ENCODE results near the gene KCNQ1OT1. TPM values are rescaled to one million over a fixed set of nuclear protein-coding genes. Genes with fewer than 3 reads are reported as not detected.

KCNQ1OT1 gene
- total RNA-seq, 1 donor from 2014 or later, result 6.8 TPM

- no peaks in the 10 kb centered on the region for H3K27me3 ChIP-seq (ENCODE audit: control insufficient read depth in 3 of 3, insufficient read depth in 3 of 3, low read length in 3 of 3)
- H3K9me3 ChIP-seq (ENCODE audit: control insufficient read depth in 3 of 3, low read length in 3 of 3), result no peaks in the 10 kb centered on the region
- no peak overlapping the region for H3K9ac ChIP-seq (ENCODE audit: low read depth in 1 of 3, low read length in 3 of 3)
- H3K4me3 ChIP-seq (ENCODE audit: low read length in 3 of 3), result no peak overlapping the region
- H3K27ac ChIP-seq (ENCODE audit: low read depth, low read length), result no peak overlapping the region
- peaks cover 0 to 5% (median 3%) of the 10 kb centered on the region in 3 donors for H3K4me1 ChIP-seq (ENCODE audit: control insufficient read depth in 3 of 3, insufficient read depth in 3 of 3, low read length in 3 of 3)
- no peaks in the 10 kb centered on the region for H3K36me3 ChIP-seq (ENCODE audit: control insufficient read depth in 3 of 3, insufficient read depth in 3 of 3, low read length in 3 of 3)
Measured at GRCh38 chr11:2718817-2719438, 19.1 kb upstream of the KCNQ1OT1 start.

GRCh38 chr11:2717561-2718325, 17.9 kb upstream of the KCNQ1OT1 start:
- peaks cover 0 to 3% (median 2%) of the 10 kb centered on the region in 3 donors for H3K4me1 ChIP-seq (ENCODE audit: control insufficient read depth in 3 of 3, insufficient read depth in 3 of 3, low read length in 3 of 3)
- no peak overlapping the region for H3K9ac ChIP-seq (ENCODE audit: low read depth in 1 of 3, low read length in 3 of 3)
- H3K9me3 ChIP-seq (ENCODE audit: control insufficient read depth in 3 of 3, low read length in 3 of 3), result no peaks in the 10 kb centered on the region
- no peak overlapping the region for H3K4me3 ChIP-seq (ENCODE audit: low read length in 3 of 3)
- no peaks in the 10 kb centered on the region for H3K27me3 ChIP-seq (ENCODE audit: control insufficient read depth in 3 of 3, insufficient read depth in 3 of 3, low read length in 3 of 3)
- H3K27ac ChIP-seq (ENCODE audit: low read depth, low read length), result no peak overlapping the region
- H3K36me3 ChIP-seq (ENCODE audit: control insufficient read depth in 3 of 3, insufficient read depth in 3 of 3, low read length in 3 of 3), result no peaks in the 10 kb centered on the region

GRCh38 chr11:2716376-2717095, 16.7 kb upstream of the KCNQ1OT1 start:
- Histone ChIP-seq H3K9ac (ENCODE audit: low read depth in 1 of 3, low read length in 3 of 3) (no peak overlapping the region), H3K4me3 (ENCODE audit: low read length in 3 of 3) (no peak overlapping the region), H3K36me3 (ENCODE audit: control insufficient read depth in 3 of 3, insufficient read depth in 3 of 3, low read length in 3 of 3) (no peaks in the 10 kb centered on the region), H3K9me3 (ENCODE audit: control insufficient read depth in 3 of 3, low read length in 3 of 3) (no peaks in the 10 kb centered on the region), H3K27me3 (ENCODE audit: control insufficient read depth in 3 of 3, insufficient read depth in 3 of 3, low read length in 3 of 3) (no peaks in the 10 kb centered on the region), H3K27ac (ENCODE audit: low read depth, low read length) (no peak overlapping the region), H3K4me1 (ENCODE audit: control insufficient read depth in 3 of 3, insufficient read depth in 3 of 3, low read length in 3 of 3) (peaks cover 0 to 3% (median 0%) of the 10 kb centered on the region in 3 donors)

DNA sequence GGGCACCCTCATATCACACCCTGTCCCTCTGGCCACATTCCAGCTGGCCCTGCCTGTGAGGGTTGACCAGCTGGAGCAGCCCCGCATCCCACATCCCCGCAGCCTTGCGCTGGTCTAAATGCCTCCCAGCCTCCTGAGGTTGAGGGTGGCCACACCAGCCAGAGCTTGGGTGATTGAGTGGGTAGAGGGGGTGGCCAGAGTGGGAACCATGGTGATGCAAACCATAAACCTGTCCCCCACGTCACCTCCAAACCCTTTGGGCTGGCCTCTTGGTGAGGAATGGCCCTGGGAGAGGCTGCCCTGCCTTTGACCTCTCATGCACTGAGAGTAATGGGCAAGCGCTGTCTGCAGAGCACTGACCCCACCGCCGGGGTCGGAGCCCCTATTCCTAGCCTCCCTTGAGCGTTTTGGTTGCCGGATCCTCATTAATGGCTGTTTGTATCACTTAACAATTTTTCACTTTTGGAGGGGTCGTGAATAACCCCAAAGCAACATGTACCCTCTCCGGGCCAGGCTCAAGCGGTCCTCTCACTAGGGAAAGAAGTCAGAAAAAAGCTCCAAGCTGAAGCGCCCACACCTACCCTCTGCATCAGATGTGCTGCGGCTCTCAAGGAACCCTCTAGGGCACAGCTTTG, 16.0 kb upstream of the KCNQ1OT1 start:
- Histone ChIP-seq H3K4me1 (ENCODE audit: control insufficient read depth in 3 of 3, insufficient read depth in 3 of 3, low read length in 3 of 3) (peaks cover 0 to 3% (median 0%) of the 10 kb centered on the region in 3 donors), H3K9me3 (ENCODE audit: control insufficient read depth in 3 of 3, low read length in 3 of 3) (no peaks in the 10 kb centered on the region), H3K4me3 (ENCODE audit: low read length in 3 of 3) (no peak overlapping the region), H3K27ac (ENCODE audit: low read depth, low read length) (no peak overlapping the region), H3K36me3 (ENCODE audit: control insufficient read depth in 3 of 3, insufficient read depth in 3 of 3, low read length in 3 of 3) (no peaks in the 10 kb centered on the region), H3K27me3 (ENCODE audit: control insufficient read depth in 3 of 3, insufficient read depth in 3 of 3, low read length in 3 of 3) (no peaks in the 10 kb centered on the region), H3K9ac (ENCODE audit: low read depth in 1 of 3, low read length in 3 of 3) (no peak overlapping the region)

- Histone ChIP-seq H3K27ac (ENCODE audit: low read depth, low read length) (no peak overlapping the region), H3K4me3 (ENCODE audit: low read length in 3 of 3) (no peak overlapping the region), H3K27me3 (ENCODE audit: control insufficient read depth in 3 of 3, insufficient read depth in 3 of 3, low read length in 3 of 3) (no peaks in the 10 kb centered on the region), H3K4me1 (ENCODE audit: control insufficient read depth in 3 of 3, insufficient read depth in 3 of 3, low read length in 3 of 3) (peaks cover 0 to 3% (median 0%) of the 10 kb centered on the region in 3 donors), H3K9ac (ENCODE audit: low read depth in 1 of 3, low read length in 3 of 3) (no peak overlapping the region), H3K9me3 (ENCODE audit: control insufficient read depth in 3 of 3, low read length in 3 of 3) (no peaks in the 10 kb centered on the region), H3K36me3 (ENCODE audit: control insufficient read depth in 3 of 3, insufficient read depth in 3 of 3, low read length in 3 of 3) (no peaks in the 10 kb centered on the region)
Measured at GRCh38 chr11:2714871-2715270, 15.1 kb upstream of the KCNQ1OT1 start.

DNA sequence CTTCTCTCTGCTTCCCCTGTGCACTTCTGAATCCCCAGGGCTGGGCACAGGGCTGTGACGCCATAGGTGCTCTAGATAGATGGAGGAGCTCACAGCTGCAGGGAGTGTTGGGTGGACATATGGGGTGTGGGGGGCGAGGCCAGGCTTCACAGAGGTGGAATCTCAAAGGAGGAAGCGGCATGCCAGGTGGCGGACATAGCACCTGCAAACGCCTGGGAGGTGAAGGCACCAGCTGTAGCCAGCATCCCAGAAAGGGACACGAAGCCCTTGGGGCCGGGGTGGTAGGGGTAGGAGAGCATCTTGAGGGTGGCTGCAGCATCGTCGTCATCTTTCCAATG, 14.6 kb upstream of the KCNQ1OT1 start:
- Histone ChIP-seq H3K9me3 (ENCODE audit: control insufficient read depth in 3 of 3, low read length in 3 of 3) (no peaks in the 10 kb centered on the region), H3K4me3 (ENCODE audit: low read length in 3 of 3) (no peak overlapping the region), H3K36me3 (ENCODE audit: control insufficient read depth in 3 of 3, insufficient read depth in 3 of 3, low read length in 3 of 3) (no peaks in the 10 kb centered on the region), H3K4me1 (ENCODE audit: control insufficient read depth in 3 of 3, insufficient read depth in 3 of 3, low read length in 3 of 3) (peaks cover under 1 to 3% (median 3%) of the 10 kb centered on the region in 3 donors), H3K9ac (ENCODE audit: low read depth in 1 of 3, low read length in 3 of 3) (no peak overlapping the region), H3K27me3 (ENCODE audit: control insufficient read depth in 3 of 3, insufficient read depth in 3 of 3, low read length in 3 of 3) (no peaks in the 10 kb centered on the region), H3K27ac (ENCODE audit: low read depth, low read length) (no peak overlapping the region)

- Histone ChIP-seq H3K4me3 (ENCODE audit: low read length in 3 of 3) (no peak overlapping the region), H3K9ac (ENCODE audit: low read depth in 1 of 3, low read length in 3 of 3) (no peak overlapping the region), H3K9me3 (ENCODE audit: control insufficient read depth in 3 of 3, low read length in 3 of 3) (no peaks in the 10 kb centered on the region), H3K27ac (ENCODE audit: low read depth, low read length) (no peak overlapping the region), H3K4me1 (ENCODE audit: control insufficient read depth in 3 of 3, insufficient read depth in 3 of 3, low read length in 3 of 3) (peaks cover 4 to 7% (median 5%) of the 10 kb centered on the region in 3 donors), H3K27me3 (ENCODE audit: control insufficient read depth in 3 of 3, insufficient read depth in 3 of 3, low read length in 3 of 3) (no peaks in the 10 kb centered on the region), H3K36me3 (ENCODE audit: control insufficient read depth in 3 of 3, insufficient read depth in 3 of 3, low read length in 3 of 3) (no peaks in the 10 kb centered on the region)
Measured at GRCh38 chr11:2713661-2714462, 14.1 kb upstream of the KCNQ1OT1 start.

DNA sequence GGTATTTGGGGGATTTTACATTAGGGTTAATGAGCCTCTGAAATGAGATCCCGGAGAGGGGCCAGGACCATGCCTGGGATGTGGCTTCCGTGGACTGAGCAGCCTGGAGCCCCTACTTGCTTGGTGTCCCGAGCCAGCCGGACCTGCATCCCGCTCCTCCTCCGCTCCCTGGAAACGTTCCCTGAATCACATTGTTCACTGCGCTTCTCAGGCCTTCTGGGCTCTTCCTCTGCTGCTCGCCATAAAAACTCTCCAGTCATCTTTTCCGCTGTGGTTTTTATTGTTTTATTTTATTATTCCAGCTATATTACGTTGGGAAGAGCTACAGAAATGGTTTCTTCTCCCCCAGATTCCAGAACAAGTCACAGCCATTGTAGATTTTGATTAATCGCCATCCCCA, 13.3 kb upstream of the KCNQ1OT1 start:
- Histone ChIP-seq H3K27ac (ENCODE audit: low read depth, low read length) (no peak overlapping the region), H3K4me1 (ENCODE audit: control insufficient read depth in 3 of 3, insufficient read depth in 3 of 3, low read length in 3 of 3) (peaks cover 11 to 14% (median 12%) of the 10 kb centered on the region in 3 donors), H3K9ac (ENCODE audit: low read depth in 1 of 3, low read length in 3 of 3) (no peak overlapping the region), H3K9me3 (ENCODE audit: control insufficient read depth in 3 of 3, low read length in 3 of 3) (no peaks in the 10 kb centered on the region), H3K27me3 (ENCODE audit: control insufficient read depth in 3 of 3, insufficient read depth in 3 of 3, low read length in 3 of 3) (no peaks in the 10 kb centered on the region), H3K4me3 (ENCODE audit: low read length in 3 of 3) (no peak overlapping the region), H3K36me3 (ENCODE audit: control insufficient read depth in 3 of 3, insufficient read depth in 3 of 3, low read length in 3 of 3) (no peaks in the 10 kb centered on the region)

- Histone ChIP-seq H3K9me3 (ENCODE audit: control insufficient read depth in 3 of 3, low read length in 3 of 3) (peaks cover 0 to 3% (median 0%) of the 10 kb centered on the region in 3 donors), H3K27me3 (ENCODE audit: control insufficient read depth in 3 of 3, insufficient read depth in 3 of 3, low read length in 3 of 3) (no peaks in the 10 kb centered on the region), H3K27ac (ENCODE audit: low read depth, low read length) (no peak overlapping the region), H3K36me3 (ENCODE audit: control insufficient read depth in 3 of 3, insufficient read depth in 3 of 3, low read length in 3 of 3) (no peaks in the 10 kb centered on the region), H3K4me3 (ENCODE audit: low read length in 3 of 3) (no peak overlapping the region), H3K9ac (ENCODE audit: low read depth in 1 of 3, low read length in 3 of 3) (no peak overlapping the region), H3K4me1 (ENCODE audit: control insufficient read depth in 3 of 3, insufficient read depth in 3 of 3, low read length in 3 of 3) (peaks cover 13 to 17% (median 16%) of the 10 kb centered on the region in 3 donors)
Measured at GRCh38 chr11:2711161-2711560, 11.4 kb upstream of the KCNQ1OT1 start.

Measured in skeletal muscle tissue (tissue), 4 donors.